ENCODE results near the gene ZDBF2.
"Not testable (repeated sequence)": the region's sequence is repeated elsewhere in the genome, so short reads cannot be mapped to it uniquely, and the experiment has no call there.

The ZDBF2 gene

GRCh38 chr2:206274434-206275311, at the start of gene ZDBF2:
TSS of gene ZDBF2 (plus strand) at chr2:206274663. CDS start at chr2:206281850, 7,187 bp downstream.
- peak; percentile 35 for DNase-seq

- DNase-seq = no peak
These were observed 48.8 kb upstream of the ZDBF2 start for GRCh38 chr2:206225435-206226232.

GRCh38 chr2:206228636-206229035, 45.8 kb upstream of the ZDBF2 start:
- not testable (repeated sequence) for DNase-seq

- DNase-seq = no peak
These were observed 44.8 kb upstream of the ZDBF2 start for GRCh38 chr2:206229642-206230041.

GRCh38 chr2:206230060-206230762, 44.3 kb upstream of the ZDBF2 start:
- DNase-seq = no peak

GRCh38 chr2:206231669-206232286, 42.7 kb upstream of the ZDBF2 start:
- DNase-seq = no peak

GRCh38 chr2:206232287-206233035, 42.0 kb upstream of the ZDBF2 start:
- no peak for DNase-seq

GRCh38 chr2:206239157-206239556, 35.3 kb upstream of the ZDBF2 start:
- DNase-seq = no peak

GRCh38 chr2:206240327-206240726, 34.1 kb upstream of the ZDBF2 start:
- no peak for DNase-seq

GRCh38 chr2:206241736-206242135, 32.7 kb upstream of the ZDBF2 start:
- DNase-seq = no peak

GRCh38 chr2:206245265-206245672, 29.2 kb upstream of the ZDBF2 start:
- peak; percentile 60 for DNase-seq

GRCh38 chr2:206250041-206250897, 24.2 kb upstream of the ZDBF2 start:
- DNase-seq = peak; percentile 53

- no peak for DNase-seq
These were observed 21.2 kb upstream of the ZDBF2 start for GRCh38 chr2:206253125-206253776.

GRCh38 chr2:206253777-206254166, 20.7 kb upstream of the ZDBF2 start:
- no peak for DNase-seq

- no peak for DNase-seq
These were observed 19.5 kb upstream of the ZDBF2 start for GRCh38 chr2:206255003-206255402.

GRCh38 chr2:206256706-206257205, 17.7 kb upstream of the ZDBF2 start:
- DNase-seq = no peak

GRCh38 chr2:206257350-206257749, 17.1 kb upstream of the ZDBF2 start:
- no peak for DNase-seq

GRCh38 chr2:206257861-206258260, 16.6 kb upstream of the ZDBF2 start:
- no peak for DNase-seq

GRCh38 chr2:206258615-206259014, 15.8 kb upstream of the ZDBF2 start:
- not testable (repeated sequence) for DNase-seq
